ENCODE data around the gene TPGS1. TPM values are rescaled to one million over a fixed set of nuclear protein-coding genes. Genes with fewer than 3 reads are reported as not detected.

TPGS1 gene
- total RNA-seq, 1 donor from 2014 or later = 25.4 TPM

DNA sequence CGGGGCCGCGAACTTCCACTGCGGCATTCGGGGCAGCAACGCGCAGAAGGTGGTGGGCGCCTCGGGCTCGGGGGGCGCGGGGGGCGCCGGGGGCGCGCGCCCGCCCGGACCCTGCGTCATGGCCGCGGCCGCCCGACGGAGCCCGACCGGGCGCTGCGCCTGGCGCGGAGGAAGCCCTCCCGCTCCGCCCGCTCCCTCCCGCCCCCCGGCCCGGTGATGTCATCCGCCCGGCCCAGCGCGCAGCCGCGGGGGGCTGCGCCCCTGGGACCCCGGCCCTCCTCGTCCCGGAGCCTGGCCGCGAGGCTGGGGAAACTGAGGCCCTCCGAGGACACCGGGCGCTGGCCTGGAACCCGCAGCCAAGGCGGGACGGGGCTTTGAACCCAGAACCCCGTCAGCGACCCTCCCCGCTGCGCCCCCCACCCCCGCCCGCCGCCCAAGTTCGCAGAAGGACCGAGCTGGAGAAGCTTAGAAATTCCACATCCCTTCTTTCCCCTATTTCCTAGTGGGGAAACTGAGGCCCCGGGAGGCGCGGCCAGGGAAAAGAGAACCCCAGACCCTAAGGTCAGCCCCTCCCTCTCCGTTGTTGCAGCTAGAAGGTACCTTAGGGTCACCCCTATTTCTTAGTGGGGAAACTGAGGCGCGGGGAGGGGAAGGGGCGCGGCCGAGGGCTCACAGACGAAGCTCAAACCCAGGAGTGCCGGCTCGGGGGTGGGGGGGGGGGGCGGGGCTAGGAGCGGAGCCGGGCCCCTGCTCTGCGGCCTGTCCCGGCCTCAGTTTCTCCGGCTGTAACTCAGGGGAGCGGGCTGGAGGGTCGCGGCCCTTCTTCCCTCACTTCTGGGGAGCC, 46.2 kb upstream of the TPGS1 start, which contains the start of gene SHC2:
TSS of gene SHC2 (minus strand) at position 157 of the 844 bp plus-strand sequence. CDS start at position 120, 37 bp downstream.
- H3K4me1 Mint-ChIP-seq (ENCODE audit: unreplicated experiment) = peaks cover 9% of the 10 kb centered on the region
- H3K27ac Mint-ChIP-seq (ENCODE audit: unreplicated experiment) = peak within 1 kb of the TSS; percentile 74
- TF ChIP-seq, protein P1, sequence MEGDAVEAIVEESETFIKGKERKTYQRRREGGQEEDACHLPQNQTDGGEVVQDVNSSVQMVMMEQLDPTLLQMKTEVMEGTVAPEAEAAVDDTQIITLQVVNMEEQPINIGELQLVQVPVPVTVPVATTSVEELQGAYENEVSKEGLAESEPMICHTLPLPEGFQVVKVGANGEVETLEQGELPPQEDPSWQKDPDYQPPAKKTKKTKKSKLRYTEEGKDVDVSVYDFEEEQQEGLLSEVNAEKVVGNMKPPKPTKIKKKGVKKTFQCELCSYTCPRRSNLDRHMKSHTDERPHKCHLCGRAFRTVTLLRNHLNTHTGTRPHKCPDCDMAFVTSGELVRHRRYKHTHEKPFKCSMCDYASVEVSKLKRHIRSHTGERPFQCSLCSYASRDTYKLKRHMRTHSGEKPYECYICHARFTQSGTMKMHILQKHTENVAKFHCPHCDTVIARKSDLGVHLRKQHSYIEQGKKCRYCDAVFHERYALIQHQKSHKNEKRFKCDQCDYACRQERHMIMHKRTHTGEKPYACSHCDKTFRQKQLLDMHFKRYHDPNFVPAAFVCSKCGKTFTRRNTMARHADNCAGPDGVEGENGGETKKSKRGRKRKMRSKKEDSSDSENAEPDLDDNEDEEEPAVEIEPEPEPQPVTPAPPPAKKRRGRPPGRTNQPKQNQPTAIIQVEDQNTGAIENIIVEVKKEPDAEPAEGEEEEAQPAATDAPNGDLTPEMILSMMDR (IDR thresholded peaks at IDR 0.05) = no peak

DNA sequence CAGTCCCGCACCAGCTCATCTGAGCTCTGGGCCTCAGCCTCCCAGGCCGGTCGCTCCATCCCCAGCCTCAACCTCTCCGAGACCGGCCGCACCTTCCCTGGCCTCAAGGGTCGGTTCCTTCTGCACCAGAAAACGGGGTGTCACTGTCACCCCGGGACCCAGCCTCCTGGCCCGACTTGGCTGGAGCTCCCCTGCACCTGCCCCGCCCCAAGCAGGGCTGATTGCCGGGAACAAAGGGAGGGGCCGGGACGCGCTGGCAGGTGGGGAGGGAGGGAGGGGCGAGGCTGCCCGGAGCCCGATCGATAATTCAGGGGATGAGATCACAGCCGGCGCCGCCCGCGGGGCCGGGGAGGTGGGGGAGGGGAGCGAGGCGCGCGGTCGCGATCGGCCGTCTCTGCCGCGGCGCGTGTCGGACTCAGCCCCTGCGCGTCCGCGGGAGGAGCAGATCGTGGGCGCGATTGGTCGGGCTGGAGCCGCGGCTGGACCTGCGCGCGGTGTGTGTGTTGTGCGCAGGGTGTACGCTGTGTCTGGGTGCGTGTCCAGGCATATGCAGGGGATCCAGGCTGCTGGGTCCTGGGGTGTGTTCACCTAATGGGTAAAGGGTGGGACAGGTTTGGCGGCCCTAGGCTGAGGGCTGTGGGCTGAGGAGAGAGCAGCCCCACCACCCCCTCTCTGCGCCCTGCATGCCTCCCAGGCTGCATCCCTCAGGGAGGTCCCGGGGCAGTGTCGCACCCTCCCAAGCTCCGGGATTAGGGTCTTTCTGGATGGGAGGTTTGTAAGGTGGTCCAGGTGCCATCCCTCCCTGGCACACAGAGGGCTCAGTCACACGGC, 45.4 kb upstream of the TPGS1 start:
- TF ChIP-seq, protein P1 (IDR thresholded peaks at IDR 0.05) = no peak
- H3K27ac Mint-ChIP-seq (ENCODE audit: unreplicated experiment) = no peak overlapping the region
- peak overlapping the region; percentile 71 for H3K4me3 Mint-ChIP-seq (ENCODE audit: unreplicated experiment)
- no peaks in the 10 kb centered on the region for H3K27me3 Mint-ChIP-seq (ENCODE audit: unreplicated experiment)
- DNase-seq (ENCODE audit: extremely low spot score, unreplicated experiment) = no peak
- H3K36me3 Mint-ChIP-seq (ENCODE audit: unreplicated experiment) = no peaks in the 10 kb centered on the region
- no peaks in the 10 kb centered on the region for H3K9me3 Mint-ChIP-seq (ENCODE audit: unreplicated experiment)
- peaks cover 9% of the 10 kb centered on the region for H3K4me1 Mint-ChIP-seq (ENCODE audit: unreplicated experiment)

More for the DNA sequence above, 46.2 kb upstream of the TPGS1 start, which contains the start of gene SHC2:
- Mint-ChIP-seq H3K27me3 (ENCODE audit: unreplicated experiment) (no peaks in the 10 kb centered on the region), H3K4me3 (ENCODE audit: unreplicated experiment) (peak within 1 kb of the TSS; percentile 83), H3K36me3 (ENCODE audit: unreplicated experiment) (no peaks in the 10 kb centered on the region), H3K9me3 (ENCODE audit: unreplicated experiment) (no peaks in the 10 kb centered on the region)
- DNase-seq (ENCODE audit: extremely low spot score, unreplicated experiment) = no peak

DNA sequence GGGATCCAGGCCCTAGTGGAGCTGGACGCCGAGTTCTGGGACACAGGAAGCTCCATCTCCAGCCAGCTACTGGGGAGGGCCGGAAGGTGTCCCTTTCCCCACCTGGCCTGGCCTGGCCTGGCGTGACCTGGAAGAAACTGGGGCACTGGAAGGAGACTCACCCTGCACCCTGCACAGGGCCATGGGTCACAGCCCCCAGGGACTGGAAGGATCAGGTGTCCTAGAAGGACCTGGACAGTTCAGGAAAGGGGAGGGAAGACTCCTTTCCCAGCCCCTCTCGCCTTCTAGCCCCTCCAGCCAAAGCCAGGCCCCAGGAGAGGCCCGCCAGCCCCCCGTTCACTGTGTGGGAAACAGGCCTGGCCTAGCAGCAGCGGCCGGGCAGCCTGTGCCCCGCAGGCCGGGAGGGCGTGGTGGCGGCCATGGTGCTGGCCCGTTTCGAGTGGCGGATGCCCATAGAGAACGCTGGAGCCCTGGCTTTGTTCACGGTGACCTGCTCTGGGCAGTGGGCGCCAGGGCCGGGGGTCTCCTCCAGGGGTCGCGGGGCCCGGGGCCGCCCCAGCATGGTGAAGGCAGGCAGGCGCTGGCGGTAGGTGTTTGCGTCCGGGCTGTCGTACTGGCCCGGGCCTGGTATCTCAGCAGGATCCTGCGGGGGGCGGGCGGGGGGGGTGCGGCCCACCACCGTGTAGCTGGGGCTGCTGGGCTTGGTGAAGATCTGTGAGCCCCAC, 43.7 kb upstream of the TPGS1 start:
- Mint-ChIP-seq H3K27me3 (ENCODE audit: unreplicated experiment) (no peaks in the 10 kb centered on the region), H3K27ac (ENCODE audit: unreplicated experiment) (no peak overlapping the region), H3K9me3 (ENCODE audit: unreplicated experiment) (no peaks in the 10 kb centered on the region), H3K4me1 (ENCODE audit: unreplicated experiment) (peaks cover 9% of the 10 kb centered on the region), H3K36me3 (ENCODE audit: unreplicated experiment) (no peaks in the 10 kb centered on the region), H3K4me3 (ENCODE audit: unreplicated experiment) (no peak overlapping the region)
- no peak for DNase-seq (ENCODE audit: extremely low spot score, unreplicated experiment)
- TF ChIP-seq, protein P1 (IDR thresholded peaks at IDR 0.05) = no peak

DNA sequence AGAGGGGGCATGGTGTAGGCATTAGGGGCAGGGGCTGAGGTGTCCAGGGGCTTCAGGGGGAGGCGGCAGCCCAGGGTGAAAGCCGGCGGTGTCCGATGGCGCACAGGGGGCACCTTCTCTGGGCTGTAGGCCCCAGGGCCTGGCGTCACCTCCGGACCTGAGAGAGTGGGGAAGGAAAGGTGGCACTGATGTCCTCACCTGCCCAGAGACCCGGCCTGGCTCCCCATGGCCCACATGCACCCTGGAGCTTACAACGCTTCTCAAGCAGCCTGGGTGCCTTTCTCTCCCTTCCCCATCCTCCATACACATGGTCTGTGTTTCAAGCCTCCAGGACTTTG, 43.1 kb upstream of the TPGS1 start:
- Mint-ChIP-seq H3K36me3 (ENCODE audit: unreplicated experiment) (no peaks in the 10 kb centered on the region), H3K4me1 (ENCODE audit: unreplicated experiment) (peaks cover 9% of the 10 kb centered on the region), H3K9me3 (ENCODE audit: unreplicated experiment) (no peaks in the 10 kb centered on the region), H3K27ac (ENCODE audit: unreplicated experiment) (no peak overlapping the region), H3K4me3 (ENCODE audit: unreplicated experiment) (no peak overlapping the region), H3K27me3 (ENCODE audit: unreplicated experiment) (no peaks in the 10 kb centered on the region)
- DNase-seq (ENCODE audit: extremely low spot score, unreplicated experiment) = no peak
- TF ChIP-seq, protein P1 (IDR thresholded peaks at IDR 0.05) = no peak

All from osteocyte (in vitro differentiated cells).